ENCODE data around the gene ARHGAP12.

DNA sequence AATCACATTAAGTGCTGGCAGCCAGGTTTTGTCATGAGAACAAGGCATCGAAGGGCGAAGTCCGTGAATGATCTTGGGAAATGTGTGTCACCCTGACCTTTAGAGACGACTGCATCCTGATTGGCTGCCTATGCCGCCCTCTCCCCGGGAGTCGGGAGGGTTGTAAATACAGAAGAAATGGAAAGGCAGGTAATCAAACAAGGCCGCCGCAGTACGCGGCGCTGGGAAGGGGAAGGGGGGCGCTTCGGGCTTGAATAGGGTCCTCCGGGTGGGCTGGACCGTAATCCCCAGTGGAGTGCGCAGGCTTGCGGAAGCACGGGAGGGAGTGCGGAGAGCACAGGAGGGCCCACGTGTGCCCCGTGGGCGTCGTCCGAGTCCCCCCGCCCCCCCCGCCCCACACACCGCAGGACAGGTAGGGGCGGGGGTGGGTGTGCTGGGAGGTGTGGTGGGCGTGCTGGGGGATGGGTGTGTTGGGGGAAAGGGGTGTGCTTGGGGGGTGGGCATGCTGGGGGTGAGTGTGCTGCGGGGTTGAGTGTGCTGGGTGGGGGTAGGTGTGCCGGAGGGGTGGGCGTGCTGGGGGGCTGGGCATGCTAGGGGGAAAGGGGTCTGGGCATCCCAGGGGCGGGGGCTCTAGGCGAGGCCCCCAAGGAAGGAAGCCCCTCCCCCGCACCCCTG is 169.4 kb downstream of the ARHGAP12 start:
- TF ChIP-seq, protein P1, sequence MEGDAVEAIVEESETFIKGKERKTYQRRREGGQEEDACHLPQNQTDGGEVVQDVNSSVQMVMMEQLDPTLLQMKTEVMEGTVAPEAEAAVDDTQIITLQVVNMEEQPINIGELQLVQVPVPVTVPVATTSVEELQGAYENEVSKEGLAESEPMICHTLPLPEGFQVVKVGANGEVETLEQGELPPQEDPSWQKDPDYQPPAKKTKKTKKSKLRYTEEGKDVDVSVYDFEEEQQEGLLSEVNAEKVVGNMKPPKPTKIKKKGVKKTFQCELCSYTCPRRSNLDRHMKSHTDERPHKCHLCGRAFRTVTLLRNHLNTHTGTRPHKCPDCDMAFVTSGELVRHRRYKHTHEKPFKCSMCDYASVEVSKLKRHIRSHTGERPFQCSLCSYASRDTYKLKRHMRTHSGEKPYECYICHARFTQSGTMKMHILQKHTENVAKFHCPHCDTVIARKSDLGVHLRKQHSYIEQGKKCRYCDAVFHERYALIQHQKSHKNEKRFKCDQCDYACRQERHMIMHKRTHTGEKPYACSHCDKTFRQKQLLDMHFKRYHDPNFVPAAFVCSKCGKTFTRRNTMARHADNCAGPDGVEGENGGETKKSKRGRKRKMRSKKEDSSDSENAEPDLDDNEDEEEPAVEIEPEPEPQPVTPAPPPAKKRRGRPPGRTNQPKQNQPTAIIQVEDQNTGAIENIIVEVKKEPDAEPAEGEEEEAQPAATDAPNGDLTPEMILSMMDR (IDR thresholded peaks at IDR 0.05; ENCODE audit: poor library complexity, severe bottlenecking): no peak
- TF ChIP-seq EZH2 (IDR thresholded peaks at IDR 0.05; ENCODE audit: borderline replicate concordance, insufficient read depth, low read length, poor library complexity, severe bottlenecking) (no peak), TAF1 (IDR thresholded peaks at IDR 0.05; ENCODE audit: low read depth) (no peak), REST (IDR thresholded peaks at IDR 0.05; ENCODE audit: borderline replicate concordance) (no peak), POLR2AphosphoS5 (IDR thresholded peaks at IDR 0.05) (peak; percentile 60), EP300 (conservative IDR thresholded peaks at IDR 0.05; ENCODE audit: poor library complexity, severe bottlenecking) (no peak), MXI1 (conservative IDR thresholded peaks at IDR 0.05; ENCODE audit: poor library complexity, severe bottlenecking) (no peak), RAD21 (conservative IDR thresholded peaks at IDR 0.05) (peak; percentile 15), SMC3 (conservative IDR thresholded peaks at IDR 0.05; ENCODE audit: poor library complexity) (no peak)

Measured in neural cell (in vitro differentiated cells).